Mucosa of descending colon (tissue), 3 donors: Measurements from ENCODE around the gene SYCE1. TPM values are rescaled to one million over a fixed set of nuclear protein-coding genes. Genes with fewer than 3 reads are reported as not detected.
A peak's percentile ranks its signal among the peaks of the same experiment; 100 is the strongest.
"Not testable (repeated sequence)": the region's sequence is repeated elsewhere in the genome, so short reads cannot be mapped to it uniquely, and the experiment has no call there.

ENCODE experiments used
- ATAC-seq: fragments of 200-7000 bp; cut with Tn5 transposase; one replicate; pipeline ENCODE4 v1.9.1; 2020; ENCODE audit warnings: mild to moderate bottlenecking, moderate library complexity
- DNase-seq, 3 donors: peaks; one replicate each; pipeline ENCODE4 v3.0.0-alpha.2; 2020
- H3K36me3 ChIP-seq: fragments of 200-600 bp; one replicate; pipeline ENCODE4 v1.8.0; 2021; ENCODE audit warnings: low read depth, mild to moderate bottlenecking
- H3K4me1 ChIP-seq: fragments of 200-600 bp; one replicate; pipeline ENCODE4 v1.8.0; 2021; ENCODE audit warnings: low read depth, mild to moderate bottlenecking
- H3K4me3 ChIP-seq: fragments of 200-600 bp; one replicate; pipeline ENCODE4 v1.8.0; 2021; ENCODE audit warnings: mild to moderate bottlenecking
- H3K9me3 ChIP-seq: fragments of 200-600 bp; one replicate; pipeline ENCODE4 v1.8.0; 2021; ENCODE audit warnings: mild to moderate bottlenecking
- intact Hi-C, 2 donors: fragments of 100-400 bp; cut with DNase I in 1 of 2; cut with micrococcal nuclease in 1 of 2; formaldehyde crosslinking; loops; one replicate each; pipeline versions ENCODE4 v1.11.0 to v1.11.1; 2022; cut with DNase I, micrococcal nuclease
- total RNA-seq, 3 donors: library from RNA; stranded (reverse); fragmentation: NEBNext Ultra II Directional in 2 of 3; extraction: Animal tissue kit (Norgen Biotek cat#: 25700) in 2 of 3; gene quantifications; one replicate each; pipeline versions ENCODE4 v1.2.1 to v1.2.4, GENCODE V29; 2021 to 2023
- TF ChIP-seq, protein P1 (sequence below): fragments of 200-600 bp; IDR thresholded peaks from one replicate; pipeline ENCODE4 v1.8.0; 2022; ENCODE audit warnings: antibody characterized with exemption, mild to moderate bottlenecking
- donor health status: DM: no; HTN: no; CAD: no; lungs with moderate emphysema.
- donor health status: DM: no; HTN: no; CAD: no.
- donor health status: DM: no; HTN: yes; CAD: no.

Gene SYCE1
- total RNA-seq, 3 donors from 2014 or later, result 0.20 to 0.51 TPM; not detected in 1

DNA sequence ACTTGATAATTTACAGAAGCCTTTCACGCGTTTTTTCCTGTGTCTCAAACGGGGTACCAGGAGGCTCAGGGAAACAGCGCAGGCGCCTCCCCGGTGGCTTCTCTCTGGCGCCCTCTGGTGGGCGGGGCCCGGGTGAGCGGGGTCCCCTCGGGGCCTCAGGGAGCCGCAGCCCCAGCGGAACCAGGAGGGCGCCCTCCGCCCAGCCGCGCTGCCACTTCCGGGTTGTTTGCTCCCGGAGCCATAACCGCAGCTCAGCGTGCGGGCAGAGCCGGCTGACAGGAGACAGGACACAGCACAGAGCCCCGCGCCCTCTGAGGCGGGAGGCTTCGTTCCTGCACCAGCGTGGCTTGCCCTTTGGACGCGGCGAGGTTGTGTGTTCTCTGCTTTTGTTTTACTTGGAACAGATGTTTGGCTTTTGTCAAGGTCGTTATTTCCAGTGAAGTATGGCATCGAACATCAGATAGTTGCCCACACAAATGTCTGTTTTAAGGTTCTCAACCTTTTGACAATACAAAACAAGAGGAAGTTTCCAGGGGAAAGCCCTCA, 45.1 kb downstream of the SYCE1 start:
- Histone ChIP-seq H3K9me3 (peaks cover 12% of the 10 kb centered on the region), H3K4me3 (no peak overlapping the region), H3K36me3 (no peaks in the 10 kb centered on the region), H3K4me1 (no peaks in the 10 kb centered on the region)
- DNase-seq, result peak; percentile 88 to 93 (median 92)
- TF ChIP-seq, protein P1, sequence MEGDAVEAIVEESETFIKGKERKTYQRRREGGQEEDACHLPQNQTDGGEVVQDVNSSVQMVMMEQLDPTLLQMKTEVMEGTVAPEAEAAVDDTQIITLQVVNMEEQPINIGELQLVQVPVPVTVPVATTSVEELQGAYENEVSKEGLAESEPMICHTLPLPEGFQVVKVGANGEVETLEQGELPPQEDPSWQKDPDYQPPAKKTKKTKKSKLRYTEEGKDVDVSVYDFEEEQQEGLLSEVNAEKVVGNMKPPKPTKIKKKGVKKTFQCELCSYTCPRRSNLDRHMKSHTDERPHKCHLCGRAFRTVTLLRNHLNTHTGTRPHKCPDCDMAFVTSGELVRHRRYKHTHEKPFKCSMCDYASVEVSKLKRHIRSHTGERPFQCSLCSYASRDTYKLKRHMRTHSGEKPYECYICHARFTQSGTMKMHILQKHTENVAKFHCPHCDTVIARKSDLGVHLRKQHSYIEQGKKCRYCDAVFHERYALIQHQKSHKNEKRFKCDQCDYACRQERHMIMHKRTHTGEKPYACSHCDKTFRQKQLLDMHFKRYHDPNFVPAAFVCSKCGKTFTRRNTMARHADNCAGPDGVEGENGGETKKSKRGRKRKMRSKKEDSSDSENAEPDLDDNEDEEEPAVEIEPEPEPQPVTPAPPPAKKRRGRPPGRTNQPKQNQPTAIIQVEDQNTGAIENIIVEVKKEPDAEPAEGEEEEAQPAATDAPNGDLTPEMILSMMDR, result peak; percentile 92
- intact Hi-C loops, result no loop called here
- ATAC-seq, result peak; percentile 100

DNA sequence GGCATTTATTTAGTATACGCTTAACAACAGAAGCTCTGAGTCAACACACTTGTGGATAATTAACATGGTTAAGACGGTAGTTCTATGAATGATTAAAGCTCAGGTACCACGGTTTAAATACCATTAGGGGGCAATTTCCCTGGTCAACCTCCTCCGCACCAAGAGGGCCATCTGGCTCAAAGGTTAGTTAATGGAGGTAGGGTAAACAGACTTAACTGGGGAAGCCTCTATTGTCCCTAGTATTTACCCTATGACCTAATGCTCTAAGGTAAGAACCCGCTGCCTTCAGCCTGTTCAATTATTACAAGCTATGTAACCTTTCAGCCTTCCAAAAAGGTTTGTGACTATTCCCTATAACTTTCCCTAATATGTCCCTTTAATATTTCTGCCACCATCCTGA, 46.9 kb downstream of the SYCE1 start:
- intact Hi-C loops, ATAC-seq, H3K4me1 ChIP-seq, DNase-seq, H3K36me3 ChIP-seq, H3K4me3 ChIP-seq, H3K9me3 ChIP-seq: not testable (repeated sequence)

DNA sequence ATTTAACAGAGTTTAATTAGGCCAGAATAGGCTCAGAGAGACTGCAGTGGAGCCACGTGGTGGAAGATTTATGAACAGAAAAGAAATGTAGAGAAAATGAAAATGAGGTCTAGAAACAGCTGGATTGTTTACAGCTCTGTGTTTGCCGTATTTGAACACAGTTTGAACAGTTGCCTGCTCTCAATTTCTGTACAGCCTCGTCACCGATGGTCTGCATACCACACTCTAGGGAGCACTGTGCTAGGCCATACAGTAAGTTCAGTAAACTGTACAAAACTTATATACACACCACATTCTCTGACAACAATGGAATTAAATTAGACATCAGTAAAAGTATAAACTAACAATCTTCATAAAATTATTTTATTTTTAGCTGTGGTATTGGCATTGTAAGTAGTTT, 49.3 kb downstream of the SYCE1 start:
- Histone ChIP-seq H3K9me3 (no peaks in the 10 kb centered on the region), H3K4me3 (no peak overlapping the region), H3K36me3 (no peaks in the 10 kb centered on the region), H3K4me1 (no peaks in the 10 kb centered on the region)
- intact Hi-C loops, result no loop called here
- no peak for ATAC-seq
- TF ChIP-seq, protein P1, result no peak
- no peak for DNase-seq

DNA sequence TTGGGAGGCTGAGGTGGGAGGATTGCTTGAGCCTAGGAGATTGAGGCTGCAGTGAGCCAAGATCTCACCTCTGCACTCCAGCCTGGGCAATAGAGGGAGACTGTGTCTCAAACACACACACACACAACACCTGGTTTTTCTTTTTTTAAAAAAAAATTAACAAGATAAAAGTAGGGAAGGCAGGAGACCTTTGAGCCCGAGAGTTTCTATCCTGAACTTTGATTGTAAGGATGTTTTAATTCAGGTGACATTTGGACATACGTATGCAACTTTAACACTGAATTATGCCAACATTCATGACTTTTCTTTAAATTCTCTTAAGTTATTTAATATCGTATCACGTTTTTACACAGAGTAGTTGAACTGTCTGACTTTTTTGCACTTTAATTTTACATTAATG, 49.9 kb downstream of the SYCE1 start:
- Histone ChIP-seq H3K9me3 (no peaks in the 10 kb centered on the region), H3K4me3 (no peak overlapping the region), H3K4me1 (no peaks in the 10 kb centered on the region), H3K36me3 (no peaks in the 10 kb centered on the region)
- DNase-seq (no peak), ATAC-seq (no peak)
- TF ChIP-seq, protein P1, result no peak
- intact Hi-C loops, result no loop called here

DNA sequence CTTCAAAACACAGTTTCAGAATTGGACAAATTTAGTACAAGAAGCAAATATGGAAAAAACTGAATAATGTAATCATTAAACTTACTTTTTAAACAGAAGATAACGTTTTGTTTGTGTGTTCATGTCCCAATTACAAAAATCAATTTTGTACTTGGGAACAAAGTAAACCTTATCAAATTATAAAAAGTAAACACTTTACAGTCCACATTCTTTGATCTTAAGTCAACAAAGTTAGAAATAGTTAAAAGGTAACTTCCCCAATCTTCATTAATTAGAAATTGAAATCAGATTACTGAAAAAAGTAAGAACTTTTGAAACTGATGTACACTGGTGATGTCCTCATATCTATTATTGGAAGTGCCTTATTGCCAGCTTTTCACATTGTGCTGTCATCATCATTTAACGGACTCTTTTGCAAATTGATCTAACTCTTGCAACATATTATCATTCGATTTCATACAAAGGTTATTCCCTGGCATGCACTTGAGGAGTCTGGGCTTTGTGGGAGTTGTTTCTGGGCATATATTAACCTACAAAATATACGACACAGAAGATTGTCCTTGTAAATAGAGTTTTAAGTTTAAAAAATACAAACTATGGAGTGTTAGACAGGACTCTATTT, 53.4 kb downstream of the SYCE1 start:
- DNase-seq (no peak), ATAC-seq (no peak)
- Histone ChIP-seq H3K4me1 (no peaks in the 10 kb centered on the region), H3K9me3 (no peaks in the 10 kb centered on the region), H3K36me3 (no peaks in the 10 kb centered on the region), H3K4me3 (no peak overlapping the region)
- TF ChIP-seq, protein P1, result no peak
- intact Hi-C loops, result no loop called here

DNA sequence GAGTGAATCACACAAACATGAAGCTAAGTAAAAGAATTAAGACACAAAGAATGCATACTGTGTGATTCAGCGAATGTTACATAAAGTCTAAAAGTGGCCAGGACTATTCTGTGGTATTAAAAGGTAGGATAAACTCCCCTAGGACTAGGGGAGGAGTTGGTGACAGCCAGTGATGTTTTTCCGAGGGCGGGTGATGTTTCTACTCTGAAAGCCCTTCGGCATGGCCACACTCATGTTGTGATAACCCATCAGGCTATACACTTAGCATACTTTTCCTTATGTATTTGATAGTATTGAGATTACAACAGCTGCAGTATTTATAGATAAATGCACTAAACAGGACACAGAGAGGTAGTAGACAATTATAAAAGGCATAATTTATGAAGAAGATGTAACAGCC, 54.0 kb downstream of the SYCE1 start:
- no peak for ATAC-seq

More for the DNA sequence above, 54.0 kb downstream of the SYCE1 start:
- Histone ChIP-seq H3K9me3 (no peaks in the 10 kb centered on the region), H3K36me3 (no peaks in the 10 kb centered on the region), H3K4me1 (no peaks in the 10 kb centered on the region), H3K4me3 (no peak overlapping the region)
- TF ChIP-seq, protein P1, result no peak
- DNase-seq, result no peak
- intact Hi-C loops, result no loop called here
